Liver (tissue), 9 donors: Measurements from ENCODE around the gene PSMD1. TPM values are rescaled to one million over a fixed set of nuclear protein-coding genes. Genes with fewer than 3 reads are reported as not detected.

Source experiments
- DNase-seq: peaks from one replicate; pipeline ENCODE4 v3.0.0-alpha.2; 2017; ENCODE audit warnings: low spot score
- H3K27ac ChIP-seq, 2 donors: one replicate each; pipeline ENCODE4 v1.7.0; 2013; ENCODE audit warnings: inconsistent platforms in 2 of 2, low read length in 2 of 2, control low read depth in 1 of 2, low read depth in 1 of 2, mild to moderate bottlenecking in 1 of 2
- H3K27me3 ChIP-seq, 4 donors: one replicate each; pipeline versions ENCODE4 v1.6.1 to v1.7.0; 2013; ENCODE audit warnings: low read length in 3 of 4, inconsistent platforms in 1 of 4, mild to moderate bottlenecking in 1 of 4, moderate library complexity in 1 of 4; ENCODE audit not compliant: control insufficient read depth in 4 of 4, insufficient read depth in 4 of 4
- H3K36me3 ChIP-seq, 4 donors: one replicate each; pipeline versions ENCODE4 v1.6.1 to v1.7.0; 2013; ENCODE audit warnings: low read length in 3 of 4, mild to moderate bottlenecking in 3 of 4, low read depth in 1 of 4, moderate library complexity in 1 of 4; ENCODE audit not compliant: control insufficient read depth in 4 of 4, insufficient read depth in 3 of 4
- H3K4me1 ChIP-seq, 4 donors: one replicate each; pipeline versions ENCODE4 v1.6.1 to v1.7.0; 2013; ENCODE audit warnings: low read length in 3 of 4, mild to moderate bottlenecking in 3 of 4, moderate library complexity in 1 of 4; ENCODE audit not compliant: control insufficient read depth in 4 of 4, insufficient read depth in 4 of 4
- H3K4me3 ChIP-seq, 3 donors: one replicate each; pipeline versions ENCODE4 v1.6.1 to v1.7.0; 2013; ENCODE audit warnings: low read length in 3 of 3, control low read depth in 1 of 3, low read depth in 1 of 3, mild to moderate bottlenecking in 1 of 3
- H3K9ac ChIP-seq, 2 donors: one replicate each; pipeline ENCODE4 v1.7.0; 2013; ENCODE audit warnings: low read length in 2 of 2, mild to moderate bottlenecking in 2 of 2, moderate library complexity in 2 of 2, control low read depth in 1 of 2, low read depth in 1 of 2
- H3K9me3 ChIP-seq, 4 donors: one replicate each; pipeline versions ENCODE4 v1.6.1 to v1.7.0; 2013; ENCODE audit warnings: low read length in 3 of 4; ENCODE audit not compliant: control insufficient read depth in 4 of 4
- CTCF ChIP-seq: fragments of 150-350 bp; IDR thresholded peaks from 2 replicates; pipeline ENCODE4 v1.5.1; 2017; ENCODE audit warnings: improper control_type of control experiment, low read depth, low read length; ENCODE audit not compliant: missing input control
- EGR1 ChIP-seq, 2 donors: IDR thresholded peaks; 2 replicates each; pipeline ENCODE4 v1.6.1; 2016 to 2018; ENCODE audit warnings: antibody characterized with exemption in 2 of 2, low read depth in 2 of 2
- FOXA1 ChIP-seq: IDR thresholded peaks from 2 replicates; pipeline ENCODE4 v1.6.1; 2016; ENCODE audit warnings: antibody characterized with exemption
- FOXA2 ChIP-seq: IDR thresholded peaks from 2 replicates; pipeline ENCODE4 v1.6.1; 2016; ENCODE audit warnings: antibody characterized with exemption
- GABPA ChIP-seq, 2 donors: IDR thresholded peaks in 1 of 2; conservative IDR thresholded peaks in 1 of 2; 2 replicates each; pipeline ENCODE4 v1.6.1; 2016; ENCODE audit warnings: antibody characterized with exemption in 2 of 2, mild to moderate bottlenecking in 1 of 2, moderate library complexity in 1 of 2
- HNF4G ChIP-seq: IDR thresholded peaks from 2 replicates; pipeline ENCODE4 v1.6.1; 2016; ENCODE audit warnings: antibody characterized with exemption
- JUND ChIP-seq, 2 donors: IDR thresholded peaks; 2 replicates each; pipeline ENCODE4 v1.6.1; 2016; ENCODE audit warnings: antibody characterized with exemption in 2 of 2
- MAX ChIP-seq: IDR thresholded peaks from 2 replicates; pipeline ENCODE4 v1.6.1; 2016; ENCODE audit warnings: antibody characterized with exemption
- RAD21 ChIP-seq, 2 donors: IDR thresholded peaks; 2 replicates each; pipeline ENCODE4 v1.6.1; 2016; ENCODE audit warnings: antibody characterized with exemption in 2 of 2, mild to moderate bottlenecking in 2 of 2
- RXRA ChIP-seq, 2 donors: IDR thresholded peaks; 2 replicates each; pipeline ENCODE4 v1.6.1; 2017 to 2018; ENCODE audit warnings: antibody characterized with exemption in 2 of 2, mild to moderate bottlenecking in 1 of 2
- SP1 ChIP-seq: IDR thresholded peaks from 2 replicates; pipeline ENCODE4 v1.6.1; 2018; ENCODE audit warnings: antibody characterized with exemption, mild to moderate bottlenecking
- TAF1 ChIP-seq: conservative IDR thresholded peaks from 2 replicates; pipeline ENCODE4 v1.6.1; 2016; ENCODE audit warnings: antibody characterized with exemption, mild to moderate bottlenecking
- YY1 ChIP-seq: IDR thresholded peaks from 2 replicates; pipeline ENCODE4 v1.6.1; 2016; ENCODE audit warnings: antibody characterized with exemption, mild to moderate bottlenecking
- WGBS: extraction: QIAGEN DNeasy Blood & Tissue Kit; methylation state at CpG from one replicate; pipeline ENCODE4 v1.1.7; 2013; 5-methylcytosine and 5-hydroxymethylcytosine counted together
- polyA plus RNA-seq, 2 donors: library from polyadenylated mRNA; stranded (reverse) in 1 of 2; unstranded in 1 of 2; fragments of 200-250 nt in 1 of 2; fragments of >200 nt in 1 of 2; fragmentation: Nextera tagmentation in 1 of 2; extraction: Ambion mirVana in 1 of 2; gene quantifications; one replicate each; pipeline versions ENCODE4 v1.2.1 to v1.2.3, GENCODE V29; 2013 to 2015
- total RNA-seq, 2 donors: library from RNA; depleted of rRNA; stranded (reverse); fragments of >200 nt; gene quantifications; one replicate each; pipeline ENCODE4 v1.2.3, GENCODE V29; 2014
- TF ChIP-seq, protein P1 (sequence below): IDR thresholded peaks from 2 replicates; pipeline ENCODE4 v1.6.1; 2016; ENCODE audit warnings: antibody characterized with exemption
- TF ChIP-seq, protein P2 (sequence below): IDR thresholded peaks from 2 replicates; pipeline ENCODE4 v1.6.1; 2016; ENCODE audit warnings: antibody characterized with exemption
- donor health status: healthy.
- donor health status: healthy.
- donor health status: healthy.
- donor health status: healthy.
- donor health status: healthy.

Gene PSMD1
- total and polyA plus RNA-seq, 4 donors, result 31.7 to 83.3 (median 68.1) TPM

DNA sequence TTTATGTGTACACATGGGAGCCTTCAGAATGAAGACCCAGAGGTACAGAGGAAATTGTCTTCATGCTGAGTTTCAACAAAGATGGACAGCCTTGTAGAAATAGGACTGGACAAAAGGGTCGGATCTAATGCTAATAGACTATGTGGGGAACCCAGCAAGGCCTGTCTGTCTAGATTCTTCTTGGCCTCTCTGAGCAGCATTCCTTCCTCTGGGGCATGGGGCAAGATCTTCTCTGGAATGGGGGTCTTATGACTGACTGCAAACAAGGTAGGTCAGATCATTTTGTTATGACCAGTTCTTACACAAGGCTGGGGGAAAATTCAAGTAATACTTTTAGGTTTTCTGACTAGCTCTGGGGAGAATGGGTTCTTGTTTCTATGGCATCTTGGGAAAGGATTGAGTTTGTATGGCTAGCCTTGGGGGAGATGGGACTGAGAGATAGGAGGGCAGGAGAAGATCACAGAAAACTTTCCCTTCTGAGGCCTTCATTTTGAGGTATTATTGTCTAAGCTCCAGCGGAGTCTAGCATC, 46.4 kb upstream of the PSMD1 start (continued):
- TF ChIP-seq CTCF, result no peak

DNA sequence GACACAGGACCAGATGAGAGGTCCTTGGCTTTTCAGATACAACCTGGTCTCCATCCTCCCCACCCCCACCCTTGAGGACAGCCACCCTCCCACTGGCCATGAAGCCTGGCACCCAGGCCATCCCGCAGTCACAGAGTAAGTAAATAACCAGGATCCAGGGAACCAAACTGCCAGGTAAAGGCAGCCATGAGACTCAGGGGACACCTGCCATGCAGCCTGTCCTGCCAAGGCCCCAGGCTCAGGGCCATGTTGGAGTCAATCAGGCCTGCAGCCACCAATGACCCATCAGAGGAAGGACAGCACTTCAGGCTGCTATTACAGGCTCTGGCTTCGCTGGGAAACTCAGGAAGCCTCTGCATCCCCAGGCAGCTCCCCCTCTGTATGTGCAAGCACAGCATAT, 45.1 kb upstream of the PSMD1 start:
- Histone ChIP-seq H3K36me3 (no peaks in the 10 kb centered on the region), H3K4me3 (no peak overlapping the region), H3K27ac (no peak overlapping the region), H3K9me3 (no peaks in the 10 kb centered on the region), H3K4me1 (no peaks in the 10 kb centered on the region), H3K9ac (no peak overlapping the region), H3K27me3 (no peaks in the 10 kb centered on the region)
- no peak for TF ChIP-seq TAF1
- TF ChIP-seq SP1, result no peak
- TF ChIP-seq FOXA2, result no peak
- TF ChIP-seq EGR1 (IDR thresholded peaks at IDR 0.05; ENCODE audit: low read depth in 2 of 2), result no peak
- TF ChIP-seq, protein P1, sequence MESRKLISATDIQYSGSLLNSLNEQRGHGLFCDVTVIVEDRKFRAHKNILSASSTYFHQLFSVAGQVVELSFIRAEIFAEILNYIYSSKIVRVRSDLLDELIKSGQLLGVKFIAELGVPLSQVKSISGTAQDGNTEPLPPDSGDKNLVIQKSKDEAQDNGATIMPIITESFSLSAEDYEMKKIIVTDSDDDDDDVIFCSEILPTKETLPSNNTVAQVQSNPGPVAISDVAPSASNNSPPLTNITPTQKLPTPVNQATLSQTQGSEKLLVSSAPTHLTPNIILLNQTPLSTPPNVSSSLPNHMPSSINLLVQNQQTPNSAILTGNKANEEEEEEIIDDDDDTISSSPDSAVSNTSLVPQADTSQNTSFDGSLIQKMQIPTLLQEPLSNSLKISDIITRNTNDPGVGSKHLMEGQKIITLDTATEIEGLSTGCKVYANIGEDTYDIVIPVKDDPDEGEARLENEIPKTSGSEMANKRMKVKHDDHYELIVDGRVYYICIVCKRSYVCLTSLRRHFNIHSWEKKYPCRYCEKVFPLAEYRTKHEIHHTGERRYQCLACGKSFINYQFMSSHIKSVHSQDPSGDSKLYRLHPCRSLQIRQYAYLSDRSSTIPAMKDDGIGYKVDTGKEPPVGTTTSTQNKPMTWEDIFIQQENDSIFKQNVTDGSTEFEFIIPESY, result no peak
- TF ChIP-seq GABPA (IDR thresholded peaks at IDR 0.05 in 1 of 2, conservative IDR thresholded peaks at IDR 0.05 in 1 of 2), result no peak
- no peak for TF ChIP-seq MAX
- no peak for TF ChIP-seq HNF4G
- no peak for TF ChIP-seq JUND (IDR thresholded peaks at IDR 0.05)
- no peak for TF ChIP-seq CTCF
- TF ChIP-seq, protein P2, sequence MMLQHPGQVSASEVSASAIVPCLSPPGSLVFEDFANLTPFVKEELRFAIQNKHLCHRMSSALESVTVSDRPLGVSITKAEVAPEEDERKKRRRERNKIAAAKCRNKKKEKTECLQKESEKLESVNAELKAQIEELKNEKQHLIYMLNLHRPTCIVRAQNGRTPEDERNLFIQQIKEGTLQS, result no peak
- no peak for DNase-seq
- WGBS, result 44% methylated on average over 2 of the region's 2 CpGs

DNA sequence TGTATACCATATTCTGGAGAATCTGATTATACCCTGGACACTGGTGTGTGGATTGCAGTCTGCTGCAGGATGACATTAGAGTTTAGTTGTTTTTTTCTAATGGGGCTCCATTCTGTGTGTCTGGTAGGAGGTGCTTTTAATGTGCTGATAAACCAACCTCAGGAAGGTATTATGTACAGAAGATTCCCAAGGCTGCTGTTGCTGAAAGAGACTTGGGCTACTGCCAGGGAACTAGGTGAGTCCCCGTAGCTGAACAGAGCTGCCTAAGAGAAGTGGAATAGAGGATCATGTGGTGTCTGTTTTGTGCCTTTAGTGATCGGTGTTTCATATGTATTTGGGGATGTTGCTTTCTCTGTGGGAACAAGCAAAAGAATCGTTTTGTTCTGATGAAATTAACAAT, 44.2 kb upstream of the PSMD1 start:
- DNase-seq, result no peak
- H3K27ac ChIP-seq, result no peak overlapping the region
- H3K9me3 ChIP-seq, result no peaks in the 10 kb centered on the region
- H3K4me1 ChIP-seq, result peaks cover 0 to 4% (median 1%) of the 10 kb centered on the region in 4 donors
- no peaks in the 10 kb centered on the region for H3K36me3 ChIP-seq
- no peak for TF ChIP-seq JUND (IDR thresholded peaks at IDR 0.05)
- TF ChIP-seq FOXA2, result no peak
- TF ChIP-seq RXRA (IDR thresholded peaks at IDR 0.05), result no peak
- TF ChIP-seq MAX, result no peak
- TF ChIP-seq RAD21 (IDR thresholded peaks at IDR 0.05), result no peak
- TF ChIP-seq YY1, result no peak
- no peak for TF ChIP-seq SP1
- TF ChIP-seq EGR1 (IDR thresholded peaks at IDR 0.05; ENCODE audit: low read depth in 2 of 2), result no peak
- no peak for TF ChIP-seq FOXA1
- TF ChIP-seq CTCF, result no peak
- TF ChIP-seq, protein P2, result no peak
- TF ChIP-seq GABPA (IDR thresholded peaks at IDR 0.05 in 1 of 2, conservative IDR thresholded peaks at IDR 0.05 in 1 of 2), result no peak
- no peak for TF ChIP-seq HNF4G
- TF ChIP-seq, protein P1, result no peak
- no peak overlapping the region for H3K4me3 ChIP-seq
- no peaks in the 10 kb centered on the region for H3K27me3 ChIP-seq
- WGBS, result 56% methylated on average over 3 of the region's 3 CpGs
- H3K9ac ChIP-seq, result no peak overlapping the region
